ENCODE data around the gene ATRAID.
A peak's percentile ranks its signal among the peaks of the same experiment; 100 is the strongest.
"Not testable (repeated sequence)": the region's sequence is repeated elsewhere in the genome, so short reads cannot be mapped to it uniquely, and the experiment has no call there.

The ATRAID gene

GRCh38 chr2:27211943-27212625 is at the start of gene ATRAID, which contains the start of gene SLC5A6:
Gene ATRAID (plus strand): TSS chr2:27212041. CDS start chr2:27212369, 328 bp downstream.
Gene SLC5A6 (minus strand): TSS chr2:27212268. CDS start chr2:27207650, 4,618 bp downstream.
- peak; percentile 61 for DNase-seq (ENCODE audit: low read depth)

GRCh38 chr2:27162151-27163121 is 49.4 kb upstream of the ATRAID start:
- DNase-seq (ENCODE audit: low read depth): peak; percentile 18

- no peak for DNase-seq (ENCODE audit: low read depth)
These were observed 46.7 kb upstream of the ATRAID start for GRCh38 chr2:27164960-27165763.

DNA sequence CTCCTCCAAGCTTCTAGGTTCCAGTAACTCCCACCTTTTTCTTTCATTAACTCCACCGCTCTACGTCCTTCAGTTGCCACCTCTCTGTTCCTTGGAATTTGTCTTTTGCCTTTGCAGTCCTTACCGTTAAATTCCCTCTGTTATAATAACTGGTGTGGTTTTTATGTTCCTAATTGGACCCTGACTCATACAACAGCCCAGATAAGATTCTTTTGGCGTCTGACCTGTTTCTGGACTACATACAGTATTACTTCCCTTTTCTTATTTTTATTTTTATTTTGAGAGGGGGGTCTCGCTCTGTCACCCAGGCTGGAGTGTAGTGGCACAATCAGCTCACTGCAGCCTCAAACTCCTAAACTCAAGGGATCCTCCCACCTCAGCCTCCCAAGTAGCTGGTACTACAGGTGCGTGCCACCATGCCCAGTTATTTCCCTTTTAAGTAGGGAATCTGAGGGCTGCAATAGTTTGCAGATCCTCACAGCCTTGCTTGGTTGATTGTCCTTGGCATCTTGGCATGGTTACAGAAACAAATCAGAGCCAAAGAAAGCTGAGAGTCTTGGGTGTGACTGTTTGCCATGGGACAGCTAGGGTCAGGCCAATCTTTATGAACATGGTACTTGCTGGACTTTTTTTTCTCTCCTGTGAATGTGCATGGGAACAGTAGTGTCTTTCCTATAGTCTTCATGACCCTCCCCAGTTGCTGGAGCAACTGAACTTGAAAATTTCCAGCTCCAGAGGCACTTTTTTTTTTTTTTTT is 41.1 kb upstream of the ATRAID start:
- no peak for DNase-seq (ENCODE audit: low read depth)

DNA sequence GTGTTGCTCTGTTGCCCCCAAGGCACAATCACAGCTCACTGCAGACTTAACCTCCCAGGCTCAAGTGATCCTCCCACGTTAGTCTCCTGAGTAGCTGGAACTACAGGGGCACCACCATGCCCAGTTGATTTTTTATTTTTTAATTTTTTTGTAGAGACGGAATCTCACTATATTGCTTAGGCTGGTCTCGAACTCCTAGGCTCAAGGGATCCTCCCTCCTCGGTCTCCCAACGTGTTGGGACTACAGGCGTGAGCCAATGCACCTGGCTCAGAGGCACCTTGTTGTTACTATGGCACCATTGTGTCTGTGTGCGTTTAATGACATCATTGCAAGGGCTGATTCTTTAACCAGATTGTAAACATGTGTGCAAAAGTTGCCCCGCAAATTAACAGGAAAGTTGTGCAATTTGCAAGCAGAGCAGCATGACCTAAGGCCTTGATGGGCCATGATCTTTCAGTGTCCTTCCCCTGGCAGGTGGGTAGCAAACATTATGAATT is 40.4 kb upstream of the ATRAID start:
- no peak for DNase-seq (ENCODE audit: low read depth)

DNA sequence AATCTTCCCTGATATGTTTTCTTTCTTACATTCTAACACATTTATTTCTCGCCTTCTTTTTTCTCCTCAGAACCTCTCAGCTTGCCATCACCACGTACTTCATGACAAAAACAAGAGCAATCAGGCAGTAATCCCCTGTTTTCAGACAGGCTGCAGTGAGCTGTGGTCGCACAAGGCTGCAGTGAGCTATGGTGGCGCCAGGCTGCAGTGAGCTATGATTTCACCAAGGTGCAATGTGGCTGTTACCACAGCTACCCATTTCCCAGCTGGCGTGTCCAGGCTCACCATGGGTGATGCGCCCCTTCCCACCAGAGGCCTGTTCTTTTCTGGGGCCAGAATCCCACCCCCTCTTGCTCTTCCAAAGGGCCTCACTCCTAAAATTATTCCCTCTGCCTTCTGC is 37.2 kb upstream of the ATRAID start:
- no peak for DNase-seq (ENCODE audit: low read depth)

DNA sequence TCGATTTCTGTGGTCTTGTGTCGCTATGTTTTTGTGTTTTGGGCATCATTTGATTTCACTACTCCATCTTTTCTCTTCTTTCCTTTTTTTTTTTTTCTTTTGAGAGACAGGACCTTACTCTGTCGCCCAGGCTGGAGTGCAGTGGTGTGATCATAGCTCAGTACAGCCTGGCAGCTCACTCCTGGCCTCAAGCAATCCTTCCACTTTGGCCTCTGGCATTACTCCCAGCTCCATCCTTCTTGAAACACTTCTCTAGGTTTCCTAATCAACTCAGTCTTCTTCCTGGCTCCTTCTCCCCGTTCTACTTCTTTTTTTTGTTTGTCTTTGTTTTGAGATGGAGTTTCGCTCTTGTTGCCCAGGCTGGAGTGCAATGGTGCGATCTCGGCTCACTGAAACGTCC is 36.5 kb upstream of the ATRAID start:
- DNase-seq (ENCODE audit: low read depth): no peak

- not testable (repeated sequence) for DNase-seq (ENCODE audit: low read depth)
These were observed 36.1 kb upstream of the ATRAID start for GRCh38 chr2:27175781-27176180.

DNA sequence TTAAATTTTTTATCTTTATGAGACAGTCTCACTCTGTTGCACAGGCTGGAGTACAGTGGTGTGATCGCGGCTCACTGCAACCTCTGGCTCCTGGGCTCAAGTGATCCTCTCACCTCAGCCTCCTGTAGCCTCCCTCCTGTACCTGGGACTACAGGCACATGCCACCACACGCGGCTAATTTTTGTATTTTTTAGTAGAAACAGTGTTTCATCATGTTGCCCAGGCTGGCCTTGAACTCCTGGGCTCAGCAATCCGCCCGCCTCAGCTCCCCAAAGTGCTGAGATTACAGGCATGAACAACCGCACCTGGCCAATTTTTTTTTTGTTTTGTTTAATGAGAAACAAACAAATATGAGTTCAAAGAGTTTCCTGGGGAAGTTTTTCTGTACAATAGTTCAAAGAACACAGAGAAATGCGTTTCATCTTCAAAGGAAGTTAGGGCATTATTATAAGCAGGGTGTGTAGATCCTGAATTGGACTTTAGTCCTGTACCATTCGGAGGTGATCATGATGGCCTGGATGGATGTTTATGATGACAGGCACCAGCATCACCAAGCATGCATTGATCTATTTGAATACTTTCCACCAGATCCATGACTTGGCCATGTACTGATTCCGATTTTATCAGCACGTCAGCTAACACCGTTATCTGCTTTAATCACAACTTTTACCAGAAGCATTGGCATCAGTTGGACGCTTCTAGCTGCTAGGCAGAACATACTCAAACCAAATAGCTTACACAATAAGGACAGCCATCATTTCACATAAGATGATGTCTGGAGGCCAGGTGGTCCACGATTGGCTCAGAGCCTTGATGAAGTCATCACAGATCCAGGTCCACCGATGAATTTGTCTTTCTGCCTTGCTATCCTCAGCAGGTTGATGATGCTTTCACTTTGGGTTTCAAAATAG is 34.1 kb upstream of the ATRAID start:
- DNase-seq (ENCODE audit: low read depth): no peak

- no peak for DNase-seq (ENCODE audit: low read depth)
These were observed 33.4 kb upstream of the ATRAID start for GRCh38 chr2:27178469-27178868.

DNA sequence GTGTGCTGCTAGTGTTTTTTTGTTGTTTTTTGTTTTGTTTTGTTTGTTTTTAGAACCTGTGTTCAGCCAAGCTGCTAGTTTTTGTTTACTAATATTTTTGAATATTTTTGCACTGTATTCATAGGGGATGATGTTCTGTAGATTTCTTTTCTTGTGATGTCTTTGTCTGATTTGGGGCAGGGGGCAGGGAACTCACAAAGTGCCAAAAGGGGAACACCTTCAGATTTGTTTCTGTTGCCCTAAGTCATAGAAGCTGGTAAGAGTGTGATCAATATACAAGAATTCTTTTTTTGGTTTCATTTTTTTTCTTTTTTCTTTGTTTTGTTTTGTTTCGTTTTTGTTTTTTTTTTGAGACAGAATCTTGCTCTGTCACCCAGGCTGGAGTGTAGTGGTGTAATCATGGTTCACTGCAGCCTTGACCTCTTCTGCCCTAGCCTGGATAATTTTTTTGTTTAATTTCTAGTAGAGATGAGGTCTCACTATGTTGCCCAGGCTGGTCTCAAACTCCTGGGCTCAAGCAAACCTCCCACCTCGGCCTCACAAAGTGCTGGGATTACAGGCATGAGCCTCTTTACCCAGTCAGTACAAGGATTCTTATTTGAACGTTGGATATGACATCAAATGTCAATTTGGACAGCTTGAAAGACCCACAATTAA is 32.4 kb upstream of the ATRAID start:
- no peak for DNase-seq (ENCODE audit: low read depth)

- DNase-seq (ENCODE audit: low read depth): no peak
These were observed 29.5 kb upstream of the ATRAID start for GRCh38 chr2:27182346-27182745.

- DNase-seq (ENCODE audit: low read depth): no peak
These were observed 27.7 kb upstream of the ATRAID start for GRCh38 chr2:27184115-27184514.

DNA sequence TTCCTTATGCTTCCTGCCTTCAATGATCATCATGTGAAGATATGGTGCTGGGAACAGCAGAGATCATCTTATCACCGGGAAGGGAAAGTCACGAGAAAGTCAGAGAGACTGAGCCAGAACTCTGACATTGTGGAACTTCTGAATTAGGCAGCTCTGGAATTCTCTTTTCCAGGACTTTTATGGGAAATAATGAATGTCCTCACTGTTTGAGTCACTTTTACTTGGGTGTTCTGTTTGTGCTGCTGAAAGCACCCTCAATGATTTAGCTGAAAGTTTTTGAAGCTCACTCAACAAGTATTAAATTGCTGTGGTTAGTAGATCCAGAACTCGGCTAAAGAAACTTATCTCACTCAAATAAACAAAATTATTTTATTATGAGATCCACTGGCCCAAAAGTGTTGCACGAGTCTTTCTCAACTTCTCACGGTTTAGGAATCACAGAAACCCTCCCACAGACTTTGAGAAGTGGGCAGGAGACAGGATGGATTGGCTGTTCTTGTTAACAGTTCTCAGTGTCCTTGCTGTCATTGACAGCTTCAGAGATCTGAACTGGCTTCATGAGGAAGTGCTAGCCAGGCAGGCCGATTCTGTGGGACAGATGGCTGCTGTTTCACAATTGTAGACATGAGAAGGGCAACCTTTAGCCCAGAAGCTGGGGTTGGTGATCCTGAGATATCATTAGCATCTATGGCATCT is 26.4 kb upstream of the ATRAID start:
- DNase-seq (ENCODE audit: low read depth): no peak

DNA sequence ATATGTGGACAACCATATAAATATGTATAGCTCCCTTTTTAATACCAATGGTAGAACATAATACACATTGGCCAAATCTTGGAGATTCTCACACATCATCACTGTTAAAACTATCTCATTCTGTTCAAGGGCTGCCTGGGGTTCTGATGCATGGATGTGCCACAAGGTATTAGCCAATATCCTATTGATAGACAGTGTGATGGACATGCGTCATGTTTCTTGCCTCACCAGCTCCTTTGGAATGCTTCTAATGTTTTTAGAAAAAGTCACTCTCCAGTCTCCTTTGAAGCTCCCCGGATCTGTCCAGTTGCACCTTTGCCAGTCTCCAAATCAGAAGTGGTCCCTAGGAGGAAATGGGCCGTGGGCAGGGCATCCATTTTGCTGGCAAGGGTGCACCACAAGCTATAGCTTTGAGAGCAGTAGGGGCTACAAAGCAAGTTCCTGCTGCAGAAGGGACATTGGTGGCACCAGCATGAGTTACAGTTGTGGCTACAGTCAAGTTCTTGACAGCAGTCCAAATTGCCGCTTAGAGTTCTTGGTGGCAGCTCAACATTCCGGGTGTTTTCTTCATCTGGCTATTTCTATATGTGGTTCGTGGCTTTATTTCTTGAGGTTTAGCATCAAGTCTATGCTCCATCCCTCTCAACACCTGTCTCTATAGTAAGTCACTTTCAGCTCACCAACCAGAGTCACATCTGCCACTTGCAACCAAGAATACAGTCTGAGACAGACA is 25.1 kb upstream of the ATRAID start:
- no peak for DNase-seq (ENCODE audit: low read depth)

GRCh38 chr2:27189989-27190388 is 21.9 kb upstream of the ATRAID start:
- DNase-seq (ENCODE audit: low read depth): no peak

- no peak for DNase-seq (ENCODE audit: low read depth)
These were observed 20.6 kb upstream of the ATRAID start for GRCh38 chr2:27191070-27191829.
